ENCODE data around the gene PRPF38B.
"Not testable (repeated sequence)": the region's sequence is repeated elsewhere in the genome, so short reads cannot be mapped to it uniquely, and the experiment has no call there.

Gene PRPF38B

DNA sequence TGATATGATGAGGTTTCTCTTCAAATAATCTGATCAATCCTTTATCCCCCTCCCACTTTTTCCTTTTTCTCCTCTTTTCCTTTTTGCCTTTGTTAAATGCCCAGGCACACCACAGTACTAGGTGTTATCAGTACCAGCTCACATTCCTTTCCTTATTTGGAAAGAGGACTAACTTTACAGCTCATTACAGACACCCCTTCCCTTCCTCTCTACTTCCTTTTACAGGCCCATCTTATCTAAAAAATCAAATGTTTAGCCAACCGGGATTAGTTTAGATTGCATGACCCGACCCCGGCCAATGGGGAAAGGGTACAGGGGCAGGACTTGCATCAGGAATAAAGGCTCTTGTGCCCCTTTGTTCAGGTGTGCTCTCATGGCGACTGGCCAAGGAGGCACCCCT is 10.4 kb upstream of the PRPF38B start:
- DNase-seq, result not testable (repeated sequence)

GRCh38 chr1:108685529-108685928 is 6.6 kb upstream of the PRPF38B start:
- no peak for DNase-seq

DNA sequence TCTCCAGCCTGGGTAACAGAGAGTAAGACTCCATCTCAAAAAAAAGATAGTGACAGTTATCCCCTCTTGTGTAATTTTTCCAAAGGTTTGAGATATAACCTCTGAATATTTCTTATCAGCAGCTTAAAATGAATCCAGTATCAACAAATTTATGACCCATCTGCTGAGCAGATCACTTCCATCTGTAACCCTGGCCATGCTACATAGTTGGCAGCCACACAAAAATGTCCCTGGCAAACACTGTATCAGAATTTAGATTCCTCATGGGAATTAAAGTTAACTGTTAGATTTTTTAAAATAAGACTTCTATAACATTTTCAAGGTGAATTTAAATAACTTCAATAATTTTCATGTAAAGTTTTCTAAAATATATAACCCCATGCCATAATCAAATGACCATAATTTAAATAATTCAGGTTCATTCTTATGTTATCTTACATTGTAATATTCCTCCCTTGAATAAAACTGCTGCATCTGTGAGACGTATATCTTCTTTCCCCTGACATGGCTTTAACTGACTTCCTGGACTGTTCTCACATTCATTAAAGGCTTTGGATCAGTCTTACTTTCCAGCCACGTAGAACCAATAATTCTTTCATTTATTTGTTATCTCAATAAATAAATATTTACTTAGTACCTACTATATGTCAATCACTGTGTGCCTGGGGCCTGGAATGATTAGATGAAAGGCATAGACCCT is 5.3 kb upstream of the PRPF38B start:
- DNase-seq, result no peak

DNA sequence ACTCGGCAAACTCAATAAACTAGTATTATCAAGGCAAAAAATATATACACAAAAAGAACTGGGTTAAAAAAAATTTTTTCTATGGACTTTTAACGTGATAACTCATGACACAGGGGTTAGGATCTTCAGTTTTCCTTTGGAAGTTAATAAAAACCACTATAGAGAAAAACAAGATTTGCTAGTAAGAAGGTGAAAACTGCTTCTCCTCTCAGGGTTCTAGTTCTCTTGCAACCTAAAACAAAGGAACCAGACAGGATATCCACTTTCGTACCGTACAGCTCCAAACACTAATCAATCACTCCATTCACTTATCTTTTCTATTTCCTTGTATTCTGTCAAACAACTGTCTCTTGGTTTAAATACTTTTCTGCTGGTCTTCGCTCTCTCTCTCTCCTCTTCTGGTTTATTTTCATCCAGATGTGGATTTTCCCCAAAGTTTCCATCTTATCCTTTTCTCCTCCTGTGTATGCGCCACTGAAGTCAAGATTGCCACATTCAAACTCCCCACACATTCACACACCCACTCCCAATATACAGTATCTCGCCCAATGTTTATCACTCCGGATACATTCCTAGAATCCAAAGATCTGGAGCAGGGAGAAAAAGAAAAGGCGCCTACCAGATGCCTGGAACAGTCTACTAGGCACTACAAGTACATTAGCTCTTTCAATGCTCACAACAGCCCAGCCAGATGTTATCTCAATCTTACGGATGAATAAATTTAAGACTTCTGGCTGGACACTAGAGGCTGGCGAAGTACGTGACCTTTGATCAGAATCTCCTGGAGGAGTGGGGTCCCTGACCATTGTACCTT is 775 bp upstream of the PRPF38B start:
- no peak for DNase-seq

DNA sequence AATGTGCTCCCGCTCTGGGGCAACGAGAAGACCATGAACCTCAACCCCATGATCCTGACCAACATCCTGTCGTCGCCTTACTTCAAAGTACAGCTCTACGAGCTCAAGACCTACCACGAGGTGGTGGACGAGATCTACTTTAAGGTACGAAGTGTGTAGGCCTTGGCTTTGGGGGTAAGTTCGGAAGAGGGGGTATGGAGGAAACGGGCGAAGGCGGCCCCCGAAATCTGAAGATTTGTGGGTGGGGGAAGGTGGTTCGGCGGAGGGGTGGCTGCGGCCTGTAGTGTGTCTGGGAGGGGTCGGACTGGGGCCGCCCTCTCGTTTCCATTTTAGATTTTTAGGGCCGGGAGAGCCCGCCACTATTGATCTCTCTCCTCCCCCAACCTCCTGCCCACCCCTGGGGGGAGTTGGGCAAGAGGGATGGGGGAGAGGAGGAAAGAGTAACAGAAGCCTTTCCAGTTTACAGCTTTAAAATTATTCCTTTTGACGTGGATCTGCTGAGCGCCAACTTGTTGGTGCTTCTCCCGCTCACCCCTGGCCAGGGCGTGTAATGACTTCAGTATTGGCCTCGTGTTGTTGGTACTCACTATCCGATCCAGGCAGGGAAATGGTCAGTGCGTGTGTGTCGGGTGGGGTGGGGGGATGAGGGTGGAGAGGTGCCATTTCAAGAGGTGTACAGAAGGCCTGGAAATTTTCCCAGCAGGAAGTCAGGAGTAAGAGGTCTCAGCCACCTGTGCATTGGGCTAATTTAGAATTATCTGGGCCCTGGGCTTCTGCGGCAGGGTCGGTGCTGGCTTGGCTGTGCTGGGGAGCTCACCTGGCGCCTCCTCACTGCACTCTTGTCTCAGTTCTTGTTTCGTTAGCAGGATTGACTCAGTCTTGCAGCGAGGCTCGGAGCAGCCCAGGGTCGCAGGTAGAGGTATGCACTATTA is 880 bp downstream of the PRPF38B start:
- DNase-seq, result peak; percentile 28

DNA sequence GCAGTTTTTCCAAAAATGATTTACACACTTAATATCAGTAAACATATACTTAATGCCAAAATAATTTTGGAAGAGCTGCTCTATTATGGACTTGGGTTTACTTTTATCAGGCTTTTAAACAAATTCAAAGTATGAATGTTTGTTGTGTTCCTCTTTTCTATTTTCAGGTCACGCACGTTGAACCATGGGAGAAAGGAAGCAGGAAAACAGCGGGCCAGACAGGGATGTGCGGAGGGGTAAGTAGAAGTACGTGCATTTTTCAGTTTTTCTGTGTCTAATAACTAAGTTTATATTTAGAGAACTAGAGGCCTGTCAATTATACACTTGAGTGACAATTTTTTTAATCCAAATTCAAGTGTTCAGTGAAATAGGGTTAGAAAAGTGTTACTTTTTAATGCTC is 3.4 kb downstream of the PRPF38B start:
- DNase-seq, result no peak

DNA sequence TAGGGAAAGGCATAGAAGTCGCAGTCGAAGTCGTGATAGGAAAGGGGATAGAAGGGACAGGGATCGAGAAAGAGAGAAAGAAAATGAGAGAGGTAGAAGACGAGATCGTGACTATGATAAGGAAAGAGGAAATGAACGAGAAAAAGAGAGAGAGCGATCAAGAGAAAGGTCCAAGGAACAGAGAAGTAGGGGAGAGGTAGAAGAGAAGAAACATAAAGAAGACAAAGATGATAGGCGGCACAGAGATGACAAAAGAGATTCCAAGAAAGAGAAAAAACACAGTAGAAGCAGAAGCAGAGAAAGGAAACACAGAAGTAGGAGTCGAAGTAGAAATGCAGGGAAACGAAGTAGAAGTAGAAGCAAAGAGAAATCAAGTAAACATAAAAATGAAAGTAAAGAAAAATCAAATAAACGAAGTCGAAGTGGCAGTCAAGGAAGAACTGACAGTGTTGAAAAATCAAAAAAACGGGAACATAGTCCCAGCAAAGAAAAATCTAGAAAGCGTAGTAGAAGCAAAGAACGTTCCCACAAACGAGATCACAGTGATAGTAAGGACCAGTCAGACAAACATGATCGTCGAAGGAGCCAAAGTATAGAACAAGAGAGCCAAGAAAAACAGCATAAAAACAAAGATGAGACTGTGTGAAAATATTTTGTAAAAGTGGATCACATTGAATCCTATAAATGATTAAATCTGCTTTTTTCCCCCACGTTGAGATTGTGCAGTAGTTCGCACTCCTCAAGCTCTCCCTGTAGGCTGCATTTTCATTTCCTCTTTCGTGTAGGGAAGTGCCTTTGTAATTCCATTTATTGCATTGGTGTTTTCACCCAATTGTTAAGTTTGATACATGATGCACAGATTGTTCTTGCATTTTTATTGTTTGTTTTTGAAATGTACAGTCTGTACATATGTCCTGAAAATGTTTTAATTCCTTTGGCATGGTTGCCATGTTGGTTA is 7.5 kb downstream of the PRPF38B start:
- no peak for DNase-seq

GRCh38 chr1:108701176-108701849 is 9.2 kb downstream of the PRPF38B start:
- no peak for DNase-seq

DNA sequence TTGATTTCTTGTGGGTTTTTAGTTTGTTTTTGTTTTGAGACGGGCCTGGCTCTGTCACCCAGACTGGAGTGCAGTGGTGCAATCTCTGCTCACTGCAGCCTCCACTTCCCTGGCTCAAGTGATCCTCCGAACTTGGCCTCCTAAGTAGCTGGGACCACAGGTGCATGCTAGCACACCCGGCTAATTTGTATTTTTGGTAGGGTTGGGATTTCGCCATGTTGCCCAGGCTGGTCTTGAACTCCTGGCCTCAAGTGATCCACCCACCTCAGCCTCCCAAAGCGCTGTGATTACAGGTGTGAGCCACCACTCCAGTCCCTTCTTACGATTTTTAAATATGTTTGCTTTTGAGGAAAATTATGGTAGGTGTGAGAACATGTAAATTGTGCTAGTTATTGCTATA is 10.0 kb downstream of the PRPF38B start:
- not testable (repeated sequence) for DNase-seq

DNA sequence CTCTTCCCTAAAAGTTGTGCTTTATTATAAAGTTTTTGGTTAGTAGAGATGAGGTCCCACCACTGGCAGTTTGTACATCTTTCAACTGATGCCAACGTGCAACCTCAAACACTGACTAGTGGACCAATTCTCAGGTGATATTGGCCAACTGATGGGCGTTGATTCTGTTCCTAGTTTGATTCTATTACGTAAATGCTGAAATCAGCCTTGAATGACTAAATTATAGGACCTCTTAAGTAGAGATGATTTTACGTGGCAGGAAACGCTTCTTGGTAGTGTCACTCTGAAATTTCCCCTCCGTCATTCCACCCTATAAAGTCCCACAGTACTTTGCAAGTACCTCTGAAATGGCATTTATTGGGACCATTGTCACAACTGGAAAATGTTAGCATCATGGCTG is 11.8 kb downstream of the PRPF38B start:
- no peak for DNase-seq

DNA sequence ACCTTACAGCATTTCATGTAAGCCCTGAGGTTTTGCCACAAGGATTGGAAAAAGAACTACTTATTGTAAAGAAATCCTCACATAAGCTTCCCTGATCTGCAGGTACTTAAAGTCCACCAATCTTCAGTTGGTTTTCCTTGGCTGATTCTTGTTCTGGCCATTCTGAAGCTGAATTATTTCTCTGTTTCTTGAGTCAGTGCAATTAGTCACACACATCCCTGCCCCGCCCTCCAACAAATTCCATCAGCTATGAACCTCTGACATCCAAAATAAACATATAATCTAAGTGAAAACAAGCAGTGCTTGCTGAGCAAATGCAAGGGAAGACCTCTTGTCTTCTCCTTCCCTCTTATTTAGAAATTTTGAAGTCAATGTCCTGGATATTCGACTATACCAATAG is 12.4 kb downstream of the PRPF38B start:
- no peak for DNase-seq

- DNase-seq, result no peak
Observed at GRCh38 chr1:108706643-108707042, 14.5 kb downstream of the PRPF38B start.

- DNase-seq, result no peak
Observed at GRCh38 chr1:108708691-108709660, 16.9 kb downstream of the PRPF38B start.

- no peak for DNase-seq
Observed at GRCh38 chr1:108712606-108713150, 20.6 kb downstream of the PRPF38B start, which contains the start of gene FNDC7. Gene FNDC7, plus strand, starts transcription at chr1:108712908. Its CDS starts 26 bp downstream, at chr1:108712934.

- no peak for DNase-seq
Observed at GRCh38 chr1:108715932-108716331, 23.8 kb downstream of the PRPF38B start.

- no peak for DNase-seq
Observed at GRCh38 chr1:108716437-108717230, 24.5 kb downstream of the PRPF38B start.

DNA sequence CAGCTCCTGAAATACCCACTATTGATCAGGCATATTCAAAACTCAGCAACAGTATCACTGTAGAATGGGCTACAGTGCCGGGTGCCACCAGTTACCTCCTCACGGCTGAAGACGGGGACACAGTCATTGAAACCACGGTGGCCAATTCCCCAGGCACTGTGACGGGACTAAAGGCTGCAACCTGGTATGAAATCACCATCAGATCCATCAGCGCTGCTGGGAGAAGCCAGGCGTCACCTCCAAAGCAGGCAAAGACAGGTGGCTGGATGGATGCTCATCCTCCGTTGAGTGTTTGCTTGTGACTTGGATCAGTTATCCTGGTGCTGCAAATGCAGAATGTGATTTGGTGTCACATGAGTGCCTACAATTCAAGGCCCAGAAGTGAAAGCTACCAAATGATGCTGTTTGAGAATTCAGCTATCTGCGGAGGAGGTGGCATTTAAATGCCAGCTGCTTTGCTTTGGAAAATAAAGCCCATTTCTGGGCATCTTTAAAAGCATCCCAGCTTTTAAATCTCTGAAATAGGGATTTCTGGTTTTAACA is 25.7 kb downstream of the PRPF38B start:
- DNase-seq, result no peak

DNA sequence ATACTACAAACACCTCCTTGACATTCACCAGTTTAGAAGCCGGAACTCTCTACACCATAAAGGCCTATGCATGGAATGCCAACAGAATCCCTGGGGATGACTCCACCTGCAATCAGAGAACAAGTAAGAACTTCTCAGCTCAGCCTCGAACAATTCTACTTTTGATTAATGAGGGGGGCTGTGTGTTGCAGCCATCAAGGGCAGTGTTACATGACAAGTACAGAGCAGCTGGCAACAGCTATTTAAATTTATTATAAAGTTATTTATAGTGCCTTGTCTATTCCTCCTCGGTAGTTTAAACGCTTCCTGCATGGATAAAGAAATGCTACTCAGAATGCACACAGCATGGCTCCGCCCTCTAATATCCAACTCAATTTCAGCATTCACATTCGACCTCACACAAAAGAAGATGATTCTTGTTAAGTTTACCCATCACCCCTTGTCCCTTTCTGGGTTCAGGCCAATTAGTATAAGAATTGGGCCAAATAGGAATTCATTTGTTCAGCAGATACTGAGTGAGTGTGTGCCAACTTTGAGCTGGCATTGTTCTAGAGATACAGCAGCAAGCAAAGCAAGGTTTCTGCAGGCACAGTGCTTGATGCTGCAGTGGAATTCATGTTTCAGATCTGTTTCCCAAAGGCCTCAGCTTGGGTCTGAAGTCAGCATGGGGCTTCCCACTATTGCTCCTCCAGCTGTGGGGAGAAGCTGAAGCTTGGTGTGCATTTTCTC is 27.0 kb downstream of the PRPF38B start:
- DNase-seq, result no peak
